GM13976 (cell line): Measurements from ENCODE around the gene WHRN.

ENCODE experiments used
- DNase-seq: peaks from one replicate; pipeline ENCODE4 v3.0.0; 2012; ENCODE audit warnings: low spot score
- CTCF ChIP-seq: IDR thresholded peaks from 2 replicates; pipeline ENCODE4 v1.5.1; 2012; ENCODE audit warnings: borderline replicate concordance, mild to moderate bottlenecking; ENCODE audit not compliant: insufficient read depth; ENCODE audit errors: extremely low read depth, missing control alignments, control extremely low read depth
- in situ Hi-C: fragments of 300-500 bp; cut with MboI; formaldehyde crosslinking; loops from one replicate; pipeline ENCODE4 v1.12.0; 2022; ENCODE audit warnings: low sequenced_read_pairs, mixed read lengths, inconsistent platforms; ENCODE audit not compliant: unreplicated experiment

The WHRN gene

DNA sequence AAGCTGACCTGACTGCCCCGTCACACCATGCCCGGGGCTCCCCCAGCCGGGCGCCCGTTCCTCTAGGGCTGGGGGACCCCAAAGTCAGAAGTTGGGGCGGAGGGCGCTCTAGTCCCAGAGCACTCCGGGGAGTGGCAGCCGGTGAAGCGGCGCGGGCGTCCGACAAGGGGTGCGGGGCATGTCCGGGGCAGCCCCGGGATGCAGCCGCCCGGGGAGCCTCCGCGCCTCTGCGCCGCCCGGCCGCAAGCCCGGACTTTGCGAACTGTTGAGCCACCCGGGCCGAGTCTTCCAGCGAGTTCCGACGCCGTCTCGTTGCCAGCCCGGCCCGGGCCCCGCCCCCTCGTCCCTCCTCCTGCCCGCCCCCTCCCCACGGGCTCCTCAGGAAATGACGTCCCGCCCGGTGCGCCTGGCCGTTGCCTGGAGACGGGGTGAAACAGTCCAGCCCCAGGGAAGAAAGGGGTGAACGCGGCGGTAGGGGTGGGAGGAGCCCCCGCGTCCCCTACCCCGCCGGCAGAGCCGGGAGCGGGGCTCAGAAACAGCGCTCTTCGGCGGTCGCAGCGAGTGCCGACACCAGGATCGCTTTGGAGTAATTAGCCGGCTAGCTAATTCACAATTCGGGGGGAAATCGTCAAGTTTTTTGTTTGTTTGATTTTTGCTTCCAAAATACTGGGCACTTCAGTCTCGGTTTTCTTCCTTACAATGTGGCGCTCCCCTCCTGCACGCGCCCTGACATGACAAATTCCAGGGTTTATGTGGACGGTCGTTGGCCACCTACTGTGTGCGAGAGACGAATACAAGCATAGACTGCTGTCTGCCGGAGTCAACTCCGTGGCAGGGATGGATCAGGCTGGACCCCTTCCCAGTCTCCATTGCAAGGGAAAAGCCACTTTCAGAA, at the start of gene WHRN:
TSS of gene WHRN (minus strand) at position 287 of the 895 bp plus-strand sequence. CDS start 672 bp downstream, outside the sequence.
- in situ Hi-C loops: no loop called here
- peak; percentile 97 for DNase-seq
- TF ChIP-seq CTCF: no peak

- in situ Hi-C loops: no loop called here
Observed at GRCh38 chr9:114553202-114553601, 47.9 kb upstream of the WHRN start.

DNA sequence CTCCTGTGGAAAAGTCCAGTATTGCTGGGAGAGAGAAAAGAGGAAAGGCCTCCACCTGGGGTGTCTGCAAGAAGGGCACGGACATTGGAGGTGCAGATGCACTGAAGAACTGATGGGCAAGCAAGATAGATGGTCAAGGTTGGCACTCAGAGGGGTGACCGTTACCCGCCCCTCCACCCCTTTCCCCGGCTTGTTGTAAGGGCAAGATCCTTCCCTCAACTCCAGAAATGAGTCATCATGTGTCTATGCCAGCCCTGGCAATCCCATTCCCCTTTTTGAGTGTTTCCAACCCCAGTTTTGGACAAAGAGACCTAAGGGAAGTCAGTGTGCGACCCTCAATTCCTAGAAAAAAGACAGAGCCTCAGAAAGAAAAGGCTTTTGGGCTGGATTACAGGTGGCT, 47.4 kb upstream of the WHRN start:
- no peak for DNase-seq
- no peak for TF ChIP-seq CTCF
- in situ Hi-C loops: no loop called here

More at GRCh38 chr9:114553202-114553601, 47.9 kb upstream of the WHRN start:
- DNase-seq: no peak
- TF ChIP-seq CTCF: no peak

DNA sequence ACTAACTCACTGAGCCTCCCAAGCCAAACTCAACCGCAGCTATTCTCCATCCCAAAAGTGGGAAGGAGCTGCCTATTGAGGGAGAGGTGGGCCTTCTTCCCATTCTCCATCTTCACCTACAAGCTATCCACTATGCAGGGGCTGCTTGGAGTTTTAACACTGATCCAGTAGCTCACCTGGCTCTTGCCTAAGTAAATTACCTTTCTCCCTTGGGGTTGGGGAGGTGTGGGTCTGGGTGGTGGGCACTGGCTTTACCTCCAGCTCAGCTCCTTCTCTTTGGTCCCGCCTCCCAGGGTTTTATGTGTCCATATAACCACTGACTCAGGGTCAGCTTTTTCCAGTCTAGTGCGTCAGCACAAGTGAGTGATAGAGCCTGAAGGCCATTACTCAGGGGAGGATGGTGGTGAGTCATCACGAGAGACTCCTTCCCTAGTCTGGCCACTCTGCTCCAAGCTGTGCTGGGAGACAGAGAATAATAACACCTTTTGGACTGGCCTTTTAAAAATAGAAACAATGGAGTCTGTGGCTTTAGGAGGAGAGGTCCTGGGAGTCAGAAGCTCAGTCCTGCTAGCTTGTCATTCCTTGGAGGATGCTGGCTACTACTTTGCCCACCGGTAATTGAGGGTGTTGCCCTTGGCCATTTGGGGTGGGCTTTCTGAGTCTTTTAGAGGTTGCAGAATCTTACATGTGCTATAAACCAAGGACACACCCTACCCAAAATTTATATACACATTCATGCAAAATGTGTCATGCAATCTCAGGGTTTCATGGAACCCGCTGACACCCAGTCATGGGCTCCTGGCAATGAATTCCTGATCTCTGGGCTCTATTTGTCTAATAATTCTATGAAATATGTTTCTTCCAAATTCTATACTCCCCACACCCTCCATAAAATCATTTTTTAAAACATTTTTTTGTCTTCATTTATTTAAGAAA, 46.7 kb upstream of the WHRN start:
- in situ Hi-C loops: no loop called here
- no peak for TF ChIP-seq CTCF
- DNase-seq: no peak

DNA sequence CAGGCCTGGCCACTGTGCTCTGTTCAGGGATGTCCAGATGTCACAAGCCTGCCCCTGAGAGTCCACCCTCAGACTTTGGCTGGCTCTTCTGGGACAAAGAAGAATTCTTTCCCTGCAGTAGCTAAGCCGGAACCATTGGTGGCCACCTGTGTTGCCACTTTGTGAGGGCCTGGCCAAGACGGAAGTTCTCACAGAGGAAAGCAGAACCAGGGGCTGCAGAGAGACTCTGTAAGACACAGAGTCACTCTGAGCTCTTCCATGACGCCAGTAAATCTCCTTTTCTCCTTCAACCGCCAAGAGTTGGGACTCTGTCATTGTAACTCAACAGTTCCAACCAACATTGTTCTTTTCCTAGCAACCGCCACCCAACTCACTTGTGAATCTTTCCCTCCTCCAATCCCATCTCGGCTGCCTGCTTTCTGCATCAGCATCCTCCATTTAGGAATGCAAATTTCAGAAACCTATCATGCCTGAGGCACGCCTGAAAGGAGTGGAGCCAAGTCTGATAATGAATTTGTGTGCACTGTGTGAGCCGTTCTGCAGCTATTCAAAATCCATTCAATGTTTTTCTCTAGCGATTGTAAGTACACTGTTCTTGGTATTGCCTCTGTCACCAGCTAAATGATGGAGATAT, 44.5 kb upstream of the WHRN start:
- DNase-seq: no peak
- TF ChIP-seq CTCF: no peak
- in situ Hi-C loops: no loop called here

DNA sequence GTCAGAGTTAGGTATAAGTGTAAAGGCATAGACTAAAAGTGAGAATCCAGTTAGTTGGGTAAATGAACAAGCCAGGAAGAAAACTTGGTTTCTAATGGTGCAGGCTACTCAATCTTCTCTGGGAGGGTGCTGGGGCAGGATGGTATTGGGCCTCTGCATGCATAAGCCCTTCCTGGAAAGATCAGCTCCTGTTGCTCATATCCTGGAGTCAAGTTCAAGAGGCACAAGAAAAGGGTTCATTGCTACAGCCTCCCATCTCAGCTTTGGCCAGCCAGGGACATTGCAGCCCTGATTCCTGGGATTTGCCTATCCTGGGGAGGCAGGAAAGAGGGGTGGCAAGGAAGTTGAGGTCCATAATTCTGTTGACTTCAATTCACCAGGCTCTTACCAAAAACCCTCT, 41.6 kb upstream of the WHRN start:
- in situ Hi-C loops: no loop called here

More for the DNA sequence above, 41.6 kb upstream of the WHRN start:
- no peak for TF ChIP-seq CTCF
- no peak for DNase-seq
